Activated T-helper 9 cell treated with anti-CD3 and anti-CD28 coated beads, Interleukin-2, amount 50 U/mL, for 16 hours (primary cell): ENCODE data around the gene MTM1.

Source experiments
- DNase-seq: peaks from one replicate; pipeline ENCODE4 v3.0.0-alpha.2; 2020; ENCODE audit warnings: low read depth

The MTM1 gene

DNA sequence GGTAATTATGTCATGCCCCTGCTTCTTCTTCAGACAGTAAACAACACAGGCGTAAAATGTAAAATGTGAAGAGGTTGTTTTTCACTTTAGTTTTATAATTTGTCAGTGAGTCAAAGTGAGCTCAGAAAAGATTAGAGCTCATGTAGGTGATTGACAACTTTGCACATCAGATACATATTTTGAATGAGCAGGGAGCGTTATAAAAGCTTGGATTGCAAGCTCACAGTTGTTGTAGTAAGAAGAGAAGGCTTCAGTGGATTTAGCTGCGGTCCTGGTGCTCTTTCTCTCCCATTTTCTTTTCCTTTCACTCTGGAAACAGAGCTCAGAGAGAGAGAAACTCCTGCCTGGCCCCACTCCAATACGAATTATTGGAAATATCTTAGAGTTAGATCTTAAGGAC lies 151.2 kb downstream of the MTM1 start:
- DNase-seq, result no peak
